ENCODE data around the gene OR4D2. TPM values are rescaled to one million over a fixed set of nuclear protein-coding genes. Genes with fewer than 3 reads are reported as not detected.

Gene OR4D2
- total and polyA plus RNA-seq, 2 experiments from 2014 or later, result not detected

GRCh38 chr17:58187675-58188074 is 20.9 kb downstream of the OR4D2 start:
- Histone ChIP-seq H3K79me2 (no peaks in the 10 kb centered on the region), H3K4me1 (ENCODE audit: insufficient read depth) (no peaks in the 10 kb centered on the region), H4K20me1 (ENCODE audit: insufficient read depth, poor library complexity, severe bottlenecking) (no peaks in the 10 kb centered on the region), H3K4me3 (no peak overlapping the region), H3K27me3 (peaks cover 4% of the 10 kb centered on the region), H3K9me3 (ENCODE audit: low read depth) (no peaks in the 10 kb centered on the region), H2AFZ (no peak overlapping the region), H3K36me3 (replicated peaks; ENCODE audit: insufficient read depth, low read depth) (no peaks in the 10 kb centered on the region), H3K9me2 (replicated peaks; ENCODE audit: insufficient read depth) (no peaks in the 10 kb centered on the region), H3K4me2 (no peak overlapping the region), H3K27ac (no peak overlapping the region)
- TF ChIP-seq EZH2phosphoT487 (IDR thresholded peaks at IDR 0.05; ENCODE audit: low read depth, severe bottlenecking, unreplicated experiment), result no peak
- TF ChIP-seq CTCF (IDR thresholded peaks at IDR 0.05; ENCODE audit: poor library complexity), result no peak
- no peak for TF ChIP-seq EZH2 (IDR thresholded peaks at IDR 0.05; ENCODE audit: borderline replicate concordance)
- no peak for DNase-seq (ENCODE audit: low spot score)
- WGBS (ENCODE audit: low lambda C conversion rate, missing lambda C conversion rate), result 63% methylated on average over 7 of the region's 7 CpGs

GRCh38 chr17:58189436-58190146 is 22.8 kb downstream of the OR4D2 start:
- peaks cover 4% of the 10 kb centered on the region for H3K27me3 ChIP-seq
- H4K20me1 ChIP-seq (ENCODE audit: insufficient read depth, poor library complexity, severe bottlenecking), result no peaks in the 10 kb centered on the region
- no peak for TF ChIP-seq CTCF (IDR thresholded peaks at IDR 0.05; ENCODE audit: poor library complexity)
- TF ChIP-seq EZH2phosphoT487 (IDR thresholded peaks at IDR 0.05; ENCODE audit: low read depth, severe bottlenecking, unreplicated experiment), result no peak
- no peak for TF ChIP-seq EZH2 (IDR thresholded peaks at IDR 0.05; ENCODE audit: borderline replicate concordance)
- H2AFZ ChIP-seq, result no peak overlapping the region
- DNase-seq (ENCODE audit: low spot score), result no peak
- no peaks in the 10 kb centered on the region for H3K4me1 ChIP-seq (ENCODE audit: insufficient read depth)
- H3K9me3 ChIP-seq (ENCODE audit: low read depth), result no peaks in the 10 kb centered on the region
- no peak overlapping the region for H3K4me2 ChIP-seq
- H3K27ac ChIP-seq, result no peak overlapping the region
- no peaks in the 10 kb centered on the region for H3K79me2 ChIP-seq
- 78% methylated on average over 11 of the region's 11 CpGs for WGBS (ENCODE audit: low lambda C conversion rate, missing lambda C conversion rate)
- H3K4me3 ChIP-seq, result no peak overlapping the region
- no peaks in the 10 kb centered on the region for H3K36me3 ChIP-seq (replicated peaks; ENCODE audit: insufficient read depth, low read depth)
- no peaks in the 10 kb centered on the region for H3K9me2 ChIP-seq (replicated peaks; ENCODE audit: insufficient read depth)

GRCh38 chr17:58191241-58191896 is 24.6 kb downstream of the OR4D2 start:
- Histone ChIP-seq H3K4me3 (no peak overlapping the region), H3K9me2 (replicated peaks; ENCODE audit: insufficient read depth) (no peaks in the 10 kb centered on the region), H3K27me3 (peaks cover 4% of the 10 kb centered on the region), H3K4me1 (ENCODE audit: insufficient read depth) (no peaks in the 10 kb centered on the region), H3K27ac (no peak overlapping the region), H3K79me2 (no peaks in the 10 kb centered on the region), H3K9me3 (ENCODE audit: low read depth) (no peaks in the 10 kb centered on the region), H3K36me3 (replicated peaks; ENCODE audit: insufficient read depth, low read depth) (no peaks in the 10 kb centered on the region), H3K4me2 (no peak overlapping the region), H4K20me1 (ENCODE audit: insufficient read depth, poor library complexity, severe bottlenecking) (no peaks in the 10 kb centered on the region), H2AFZ (no peak overlapping the region)
- TF ChIP-seq CTCF (IDR thresholded peaks at IDR 0.05; ENCODE audit: poor library complexity) (no peak), EZH2 (IDR thresholded peaks at IDR 0.05; ENCODE audit: borderline replicate concordance) (no peak), EZH2phosphoT487 (IDR thresholded peaks at IDR 0.05; ENCODE audit: low read depth, severe bottlenecking, unreplicated experiment) (no peak)
- no peak for DNase-seq (ENCODE audit: low spot score)
- 33% methylated on average over 8 of the region's 14 CpGs for WGBS (ENCODE audit: low lambda C conversion rate, missing lambda C conversion rate)

Data from hepatocyte (in vitro differentiated cells).